KMS-11 (cell line): ENCODE results near the gene CASP2.

Source experiments
- H2AFZ ChIP-seq: fragments of 200-600 bp; sonication (generic); 2 replicates; pipeline ENCODE4 v1.6.1; 2016; ENCODE audit warnings: antibody characterized with exemption, mixed run types, low read depth
- H3K27ac ChIP-seq: fragments of 200-600 bp; sonication (generic); 2 replicates; pipeline ENCODE4 v1.6.1; 2016; ENCODE audit warnings: mild to moderate bottlenecking, mixed run types
- H3K27me3 ChIP-seq: fragments of 200-600 bp; sonication (generic); 2 replicates; pipeline ENCODE4 v1.6.1; 2017; ENCODE audit warnings: mild to moderate bottlenecking, low read depth, mixed run types, moderate library complexity; ENCODE audit not compliant: insufficient read depth
- H3K36me3 ChIP-seq: fragments of 200-600 bp; sonication (generic); 2 replicates; pipeline ENCODE4 v1.6.1; 2017; ENCODE audit warnings: mild to moderate bottlenecking, mixed run types; ENCODE audit not compliant: insufficient read depth
- H3K4me1 ChIP-seq: fragments of 200-600 bp; sonication (generic); 2 replicates; pipeline ENCODE4 v1.6.1; 2016; ENCODE audit warnings: mild to moderate bottlenecking, low read depth, mixed run types; ENCODE audit not compliant: poor library complexity, severe bottlenecking
- H3K4me2 ChIP-seq: fragments of 200-600 bp; sonication (generic); 2 replicates; pipeline ENCODE4 v1.7.0; 2016; ENCODE audit warnings: mild to moderate bottlenecking, mixed run types
- H3K4me3 ChIP-seq: fragments of 200-600 bp; sonication (generic); IDR thresholded peaks from 2 replicates; pipeline ENCODE4 v1.6.1; 2017; ENCODE audit warnings: low read depth, low read length, mixed read lengths; ENCODE audit not compliant: insufficient read depth
- H3K79me2 ChIP-seq: fragments of 200-600 bp; sonication (generic); 2 replicates; pipeline ENCODE4 v1.6.1; 2016; ENCODE audit warnings: low read depth, mixed run types; ENCODE audit not compliant: insufficient read depth
- H3K9ac ChIP-seq: fragments of 200-600 bp; sonication (generic); 2 replicates; pipeline ENCODE4 v1.6.1; 2016; ENCODE audit warnings: mild to moderate bottlenecking, mixed run types
- H4K20me1 ChIP-seq: fragments of 200-600 bp; sonication (generic); 2 replicates; pipeline ENCODE4 v1.6.1; 2016; ENCODE audit warnings: mild to moderate bottlenecking, mixed run types; ENCODE audit not compliant: insufficient read depth
- CTCF ChIP-seq: fragments of 200-600 bp; sonication (generic); conservative IDR thresholded peaks from 2 replicates; pipeline ENCODE4 v1.6.1; 2017; ENCODE audit warnings: low read depth, mild to moderate bottlenecking, antibody characterized with exemption, low read length, moderate library complexity, mixed read lengths

The CASP2 gene

GRCh38 chr7:143287935-143288826 is at the start of gene CASP2:
TSS of gene CASP2 (plus strand) at chr7:143288351. CDS start at chr7:143288456, 105 bp downstream.
- Histone ChIP-seq H3K4me1 (peaks cover 27% of the 10 kb centered on the region), H3K27me3 (no peaks in the 10 kb centered on the region), H4K20me1 (no peaks in the 10 kb centered on the region; the same call in 1 of the 2 replicates), H3K4me2 (peak within 1 kb of the TSS; percentile 94), H3K4me3 (peak within 1 kb of the TSS; percentile 40), H3K9ac (peak within 1 kb of the TSS; percentile 96), H3K79me2 (peaks cover 39% of the 10 kb centered on the region), H3K36me3 (peaks cover 10% of the 10 kb centered on the region; the same call in 1 of the 2 replicates), H3K27ac (peak within 1 kb of the TSS; percentile 75), H2AFZ (peak within 1 kb of the TSS; percentile 98)
- peak; percentile 48 for TF ChIP-seq CTCF

- no peak overlapping the region for H3K9ac ChIP-seq
- no peaks in the 10 kb centered on the region for H3K27me3 ChIP-seq
- TF ChIP-seq CTCF = no peak
- H3K4me1 ChIP-seq = peaks cover 5% of the 10 kb centered on the region
- H3K27ac ChIP-seq = no peak overlapping the region
- H3K4me2 ChIP-seq = no peak overlapping the region
- no peaks in the 10 kb centered on the region for H3K79me2 ChIP-seq
- H4K20me1 ChIP-seq = no peaks in the 10 kb centered on the region
- no peaks in the 10 kb centered on the region for H3K36me3 ChIP-seq
- no peak overlapping the region for H2AFZ ChIP-seq
- H3K4me3 ChIP-seq = no peak overlapping the region
Observed at GRCh38 chr7:143239813-143240212, 48.3 kb upstream of the CASP2 start.

- Histone ChIP-seq H3K4me3 (no peak overlapping the region), H3K9ac (no peak overlapping the region), H3K27me3 (no peaks in the 10 kb centered on the region), H4K20me1 (no peaks in the 10 kb centered on the region), H3K79me2 (no peaks in the 10 kb centered on the region), H3K4me1 (peaks cover 5% of the 10 kb centered on the region), H3K36me3 (no peaks in the 10 kb centered on the region), H3K4me2 (no peak overlapping the region), H2AFZ (no peak overlapping the region), H3K27ac (no peak overlapping the region)
- TF ChIP-seq CTCF = peak; percentile 98
Observed at GRCh38 chr7:143240291-143241168, 47.6 kb upstream of the CASP2 start.

GRCh38 chr7:143242306-143242705 is 45.8 kb upstream of the CASP2 start:
- H3K27ac ChIP-seq = no peak overlapping the region
- H3K4me2 ChIP-seq = no peak overlapping the region
- no peaks in the 10 kb centered on the region for H3K27me3 ChIP-seq
- H3K4me1 ChIP-seq = peaks cover 5% of the 10 kb centered on the region
- H4K20me1 ChIP-seq = no peaks in the 10 kb centered on the region
- H3K4me3 ChIP-seq = no peak overlapping the region
- no peaks in the 10 kb centered on the region for H3K36me3 ChIP-seq
- H3K9ac ChIP-seq = no peak overlapping the region
- H2AFZ ChIP-seq = no peak overlapping the region
- no peaks in the 10 kb centered on the region for H3K79me2 ChIP-seq
- no peak for TF ChIP-seq CTCF
